Smooth muscle cell of the pulmonary artery (primary cell): ENCODE measurements around the gene CKMT1B. TPM values are rescaled to one million over a fixed set of nuclear protein-coding genes. Genes with fewer than 3 reads are reported as not detected.

Source experiments
- total RNA-seq: library from RNA; depleted of rRNA; stranded (reverse); fragments of >200 nt; gene quantifications from 2 replicates; pipeline ENCODE4 v1.2.3, GENCODE V29; 2014

CKMT1B gene
- total RNA-seq, result not detected in 2 replicates

DNA sequence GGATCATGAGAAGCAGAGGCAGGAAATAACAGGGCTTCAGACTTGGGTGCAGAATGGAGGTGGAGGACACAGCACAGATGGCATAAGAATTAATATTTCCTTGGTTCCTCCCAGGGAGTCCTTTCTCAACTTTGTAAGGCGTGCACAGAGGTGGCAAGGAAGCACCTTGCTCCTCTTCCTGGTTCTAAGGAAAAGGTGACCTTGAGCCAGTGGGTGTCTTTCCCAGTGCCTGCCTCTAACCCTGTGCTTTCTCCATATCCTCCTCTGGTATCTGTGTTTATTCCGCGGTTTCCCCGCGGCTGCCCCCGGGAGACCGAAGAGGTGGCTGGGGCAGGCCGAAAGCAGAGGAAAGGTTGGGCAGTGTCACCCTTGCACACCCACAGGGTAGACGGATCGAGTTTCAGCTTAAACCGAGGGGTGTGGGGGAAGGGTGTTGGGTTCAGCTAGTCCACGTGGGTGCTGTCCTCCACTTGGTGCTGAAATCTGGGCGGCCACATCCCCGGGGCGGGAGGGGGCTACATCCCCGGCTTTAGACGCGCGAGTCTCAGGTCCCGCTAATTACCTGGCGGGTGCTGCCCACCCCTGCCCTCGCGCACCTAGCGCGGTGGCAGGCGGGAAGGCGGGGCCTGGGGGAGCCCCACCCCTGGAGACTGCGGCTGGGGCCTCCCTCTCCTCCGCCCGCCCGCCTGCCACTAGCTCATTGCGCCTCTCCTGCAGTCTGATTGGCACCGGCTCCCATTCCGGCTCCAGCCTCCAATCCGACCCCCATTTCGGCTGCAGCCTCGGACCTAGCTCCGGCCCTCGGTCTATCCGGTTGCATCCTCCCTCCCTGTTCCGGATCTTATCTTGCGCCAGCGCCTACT lies at the start of gene CKMT1B:
TSS of gene CKMT1B (plus strand) at position 700 of the 863 bp plus-strand sequence. CDS start 192 bp downstream, outside the sequence.

DNA sequence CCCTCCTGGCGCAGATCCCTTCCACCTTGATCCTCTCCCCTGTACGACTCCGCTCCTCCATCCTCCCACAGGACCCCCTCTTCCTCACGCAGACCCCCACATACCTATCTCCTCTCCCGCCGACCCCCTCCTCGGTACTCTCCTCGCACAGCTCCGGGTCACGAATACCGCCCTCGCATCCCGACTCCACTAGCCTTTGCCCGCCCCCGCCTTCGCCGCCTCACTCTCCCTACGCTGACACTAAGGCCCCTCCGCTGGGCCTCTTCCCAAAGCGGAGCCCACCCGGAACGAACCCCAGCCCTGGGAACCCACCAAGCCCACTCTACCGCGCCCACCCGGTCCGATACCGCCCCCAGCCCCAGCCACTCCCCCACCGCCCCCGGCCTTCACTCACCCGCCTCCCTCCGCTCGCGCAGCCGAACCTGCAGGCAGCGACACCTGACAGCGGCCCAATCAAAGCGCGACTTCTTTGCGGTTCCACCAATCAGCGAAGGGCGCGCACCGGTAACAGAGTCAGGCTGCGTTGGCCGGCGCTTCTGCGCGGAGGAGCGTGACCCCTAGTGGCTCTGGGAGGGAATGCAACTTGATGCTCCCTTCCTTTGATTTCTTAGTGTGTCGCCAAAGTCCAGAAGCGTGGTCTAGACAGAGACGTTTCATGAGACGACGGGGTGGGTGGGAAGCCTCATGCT lies 3.9 kb upstream of the CKMT1B start, which contains the start of gene PPIP5K1:
TSS of gene PPIP5K1 (minus strand) at position 431 of the 689 bp plus-strand sequence. CDS start 5,704 bp downstream, outside the sequence.

DNA sequence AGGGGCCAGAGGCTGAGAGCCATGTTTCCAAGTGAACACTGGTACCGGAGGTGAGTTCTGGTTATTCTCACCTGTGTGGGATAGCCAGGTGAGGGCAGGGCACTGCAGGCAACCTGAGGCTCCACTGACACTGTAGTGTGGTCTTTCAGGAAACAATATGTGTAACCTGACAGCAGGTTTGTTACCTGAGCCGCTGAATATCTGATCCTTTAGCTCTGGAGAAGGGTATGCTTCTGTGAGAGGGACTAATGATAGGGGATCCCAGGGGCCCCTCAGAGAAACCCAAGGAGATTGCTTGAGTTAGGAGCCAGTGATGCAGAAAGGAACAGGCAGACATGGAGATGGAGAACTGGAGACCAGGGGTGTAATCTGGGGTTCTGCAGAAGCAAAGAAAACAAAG lies 24.9 kb downstream of the CKMT1B start, which contains the start of gene STRC:
TSS of gene STRC (minus strand) at position 101 of the 400 bp plus-strand sequence. CDS start at position 23, 78 bp downstream.

Other genes starting within 250 kb of the CKMT1B start
- 16.7 and 17.8 TPM in 2 replicates for gene ZSCAN29, start 223.0 kb upstream of the CKMT1B start, total RNA-seq
- gene TUBGCP4, start 222.9 kb upstream of the CKMT1B start, total RNA-seq, result 15.4 and 18.4 TPM in 2 replicates
- gene TP53BP1, start 100.9 kb upstream of the CKMT1B start, total RNA-seq, result 100 and 102 TPM in 2 replicates
- 96.1 and 105 TPM in 2 replicates for gene MAP1A, start 76.4 kb upstream of the CKMT1B start, total RNA-seq
- gene PPIP5K1, start 3.8 kb upstream of the CKMT1B start, total RNA-seq, result 23.7 and 31.9 TPM in 2 replicates
- 0.17 TPM in 1 of 2 replicates, not detected in the other for gene STRC, start 24.8 kb downstream of the CKMT1B start, total RNA-seq
- 1.3 and 2.0 TPM in 2 replicates for gene CATSPER2, start 54.8 kb downstream of the CKMT1B start, total RNA-seq
- not detected in 2 replicates for gene CKMT1A, start 99.8 kb downstream of the CKMT1B start, total RNA-seq
- 1,033 and 1,111 TPM in 2 replicates for gene PDIA3, start 152.4 kb downstream of the CKMT1B start, total RNA-seq
- gene ELL3, start 182.9 kb downstream of the CKMT1B start, total RNA-seq, result 3.0 and 3.1 TPM in 2 replicates
- 537 and 552 TPM in 2 replicates for gene SERF2, start 198.3 kb downstream of the CKMT1B start, total RNA-seq
- not detected in 2 replicates for gene SERINC4, start 206.2 kb downstream of the CKMT1B start, total RNA-seq
- gene HYPK, start 206.6 kb downstream of the CKMT1B start, total RNA-seq, result 4.3 and 5.4 TPM in 2 replicates
- gene MFAP1, start 230.7 kb downstream of the CKMT1B start, total RNA-seq, result 18.5 and 23.0 TPM in 2 replicates
- gene WDR76, start 233.0 kb downstream of the CKMT1B start, total RNA-seq, result 3.8 and 6.5 TPM in 2 replicates